SKM-1 treated with dmso at 0.1 percent for 144 hours (cell line): ENCODE data around the gene AUTS2.

ENCODE experiments used
- DNase-seq: peaks from one replicate; lab custom pipeline; 2025; ENCODE audit not compliant: unreplicated experiment; lab: John Stamatoyannopoulos, UW

Gene AUTS2

GRCh38 chr7:69714886-69715576 is 116.8 kb downstream of the AUTS2 start:
- DNase-seq, result no peak

- no peak for DNase-seq
These were observed 118.9 kb downstream of the AUTS2 start for GRCh38 chr7:69717221-69717620.

DNA sequence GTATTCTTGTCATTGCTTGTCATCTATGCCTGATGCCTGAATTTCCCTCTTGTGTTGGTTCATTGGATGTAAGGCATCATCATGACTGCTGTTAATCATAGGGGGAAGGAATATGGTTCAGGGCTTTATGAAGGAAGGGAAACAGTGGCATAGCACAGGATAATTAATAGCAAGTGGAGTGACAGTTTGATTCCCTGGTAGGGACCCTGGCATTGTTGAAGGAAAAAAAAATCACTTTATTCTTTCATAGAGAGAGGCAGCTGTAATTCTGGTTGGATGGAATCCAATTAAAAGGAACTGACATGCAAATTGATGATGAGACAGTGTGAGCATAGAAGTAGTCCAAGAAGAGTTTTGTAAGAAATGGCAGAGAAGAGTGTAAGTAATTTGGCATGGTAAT is 121.4 kb downstream of the AUTS2 start:
- DNase-seq, result no peak

DNA sequence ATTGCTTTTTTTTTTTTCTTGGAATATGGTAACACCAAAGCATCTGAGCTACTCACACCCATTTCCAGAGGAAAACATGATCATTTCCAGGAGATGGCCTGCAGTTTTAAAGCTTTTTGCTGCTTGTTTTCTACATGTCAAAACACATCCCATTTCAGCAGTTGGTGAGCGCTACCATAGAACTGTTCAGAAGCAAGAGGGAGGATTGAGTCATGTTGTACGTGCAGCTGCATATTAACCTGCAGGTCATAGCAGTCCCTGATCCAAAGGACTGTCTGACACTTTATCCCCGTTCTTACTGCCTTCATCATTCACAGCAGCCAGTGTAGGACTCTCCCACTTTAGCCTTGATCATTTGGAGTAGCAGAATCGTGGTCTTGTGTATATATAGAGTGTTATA is 124.6 kb downstream of the AUTS2 start:
- no peak for DNase-seq

DNA sequence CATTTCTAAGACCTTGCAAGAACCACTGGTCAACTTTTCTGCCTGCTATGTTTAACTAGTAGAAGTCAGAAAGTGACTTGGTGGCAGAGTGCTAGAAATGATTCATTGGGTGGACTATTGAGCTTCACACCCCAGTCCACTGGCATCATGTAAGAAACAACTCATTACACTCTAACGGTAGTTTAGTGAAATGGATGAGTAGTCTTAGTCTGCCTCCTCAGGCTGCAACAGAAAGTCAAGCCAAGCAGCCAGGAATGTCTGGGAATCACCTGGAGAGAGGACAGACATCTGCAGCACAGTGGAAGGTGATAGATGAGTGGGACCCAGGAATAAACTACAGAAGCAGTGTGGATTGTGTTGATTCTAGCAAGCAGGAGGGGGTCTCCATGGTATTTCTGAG is 125.4 kb downstream of the AUTS2 start:
- no peak for DNase-seq

DNA sequence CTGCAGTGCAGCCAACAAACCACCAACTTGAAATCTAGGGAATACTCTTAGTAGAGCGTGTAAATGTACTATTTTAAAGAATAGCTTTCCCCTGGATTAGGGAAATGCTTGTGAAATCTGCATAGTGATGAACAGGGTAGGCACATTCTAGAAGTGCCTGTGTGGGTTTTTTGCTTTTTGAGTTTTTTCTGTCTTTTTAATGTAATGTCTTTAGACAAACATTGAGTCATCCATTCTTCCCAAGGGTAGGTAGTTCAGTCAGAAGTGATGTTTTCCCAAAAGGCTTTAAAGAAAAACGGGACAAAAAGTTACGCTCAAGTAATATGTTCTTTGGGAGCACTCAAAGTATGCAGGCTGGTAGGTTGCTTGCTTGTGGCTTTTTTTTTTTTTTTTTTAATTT is 130.0 kb downstream of the AUTS2 start:
- DNase-seq, result no peak

GRCh38 chr7:69732203-69732602 is 133.9 kb downstream of the AUTS2 start:
- DNase-seq, result no peak

- no peak for DNase-seq
These were observed 137.3 kb downstream of the AUTS2 start for GRCh38 chr7:69735582-69735981.

- DNase-seq, result no peak
These were observed 138.0 kb downstream of the AUTS2 start for GRCh38 chr7:69736126-69736810.

DNA sequence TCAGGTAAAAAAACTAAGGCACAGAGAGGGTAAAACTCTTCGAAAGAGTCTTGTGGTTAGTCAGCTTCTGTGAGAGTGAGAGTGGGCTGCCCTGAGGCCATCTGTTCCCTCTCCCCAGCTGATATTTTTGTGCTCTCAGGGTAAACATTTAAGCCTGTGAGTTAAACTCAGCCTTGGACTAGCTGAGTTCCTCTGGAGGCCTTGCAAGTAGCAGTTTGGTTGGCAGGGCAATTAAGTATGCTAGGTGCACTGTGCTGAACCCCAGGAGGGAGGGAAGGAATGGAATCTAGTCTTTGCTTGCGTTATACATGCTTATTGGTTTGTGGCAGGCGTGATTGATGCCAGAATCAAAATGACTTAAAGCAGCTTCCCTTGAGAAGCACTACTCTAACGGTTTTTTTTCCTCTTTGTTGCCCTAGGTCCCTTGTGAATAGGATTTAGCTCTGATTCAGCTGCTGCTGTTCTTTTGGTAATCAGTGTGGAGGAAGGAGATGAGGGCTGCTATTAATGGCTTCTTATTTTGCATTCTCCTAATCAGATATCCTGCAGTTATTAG is 140.2 kb downstream of the AUTS2 start:
- DNase-seq, result no peak

GRCh38 chr7:69739190-69739589 is 140.9 kb downstream of the AUTS2 start:
- DNase-seq, result no peak

DNA sequence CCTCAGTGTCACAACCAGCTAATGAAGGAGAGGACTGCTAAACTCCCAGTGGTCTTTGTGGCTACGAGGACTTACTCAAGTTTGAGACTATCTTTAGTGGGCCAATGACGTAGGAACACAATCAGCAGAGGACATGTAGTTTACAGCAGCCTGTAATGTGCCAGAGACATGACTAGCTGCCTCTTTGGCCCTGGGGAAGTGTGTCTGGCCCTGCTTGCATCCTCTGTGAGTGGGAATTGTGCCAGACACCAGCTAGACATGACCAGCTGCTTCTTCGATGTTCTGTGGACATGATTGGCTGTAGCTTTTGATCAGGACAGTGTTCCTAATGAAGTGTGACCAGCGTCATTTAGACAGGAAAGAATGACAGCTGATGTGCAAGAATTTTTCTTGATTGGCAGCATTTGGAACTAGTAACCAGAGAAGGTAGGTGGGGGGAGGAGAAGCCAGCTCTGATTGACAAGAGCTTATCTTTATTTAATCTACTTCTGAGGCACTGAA is 141.7 kb downstream of the AUTS2 start:
- no peak for DNase-seq

GRCh38 chr7:69742237-69742636 is 144.0 kb downstream of the AUTS2 start:
- no peak for DNase-seq

DNA sequence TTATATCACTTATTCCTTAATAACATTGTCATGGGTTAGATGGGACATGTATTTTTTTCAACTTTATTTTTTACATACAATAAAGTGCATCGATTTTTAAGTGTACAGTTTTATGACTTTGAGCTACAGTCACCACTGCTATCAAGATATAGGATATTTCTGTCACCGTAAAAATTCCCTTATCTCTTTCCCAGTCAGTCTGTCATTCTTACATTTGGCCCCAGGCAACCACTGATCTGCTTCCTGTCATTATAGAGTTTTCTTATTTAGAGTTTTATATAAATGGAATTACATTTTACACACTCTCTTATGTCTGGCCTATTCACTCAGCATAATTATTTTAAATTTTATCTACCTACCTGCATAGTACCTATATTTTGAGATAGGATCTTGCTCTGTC is 145.2 kb downstream of the AUTS2 start:
- DNase-seq, result no peak

DNA sequence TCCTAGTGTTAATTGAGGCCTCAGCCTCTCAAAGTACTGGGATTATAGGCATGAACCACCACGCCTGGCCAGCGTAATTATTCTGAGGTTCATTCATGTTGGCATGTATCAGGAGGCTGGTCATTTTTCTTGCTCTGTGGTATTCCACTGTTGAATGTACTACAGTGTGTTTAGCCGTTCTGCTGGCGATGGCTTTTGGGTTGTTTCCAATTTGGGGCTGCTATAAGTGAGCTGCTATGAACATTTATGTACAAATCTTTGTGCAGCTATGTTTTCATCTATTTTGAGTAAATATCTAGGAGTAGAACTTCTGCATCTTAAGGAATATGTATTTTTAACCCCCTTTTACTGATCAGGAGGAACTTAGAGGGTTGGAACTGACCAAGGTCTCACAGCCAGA is 145.8 kb downstream of the AUTS2 start:
- no peak for DNase-seq

GRCh38 chr7:69746383-69746782 is 148.1 kb downstream of the AUTS2 start:
- no peak for DNase-seq

GRCh38 chr7:69747144-69747543 is 148.9 kb downstream of the AUTS2 start:
- no peak for DNase-seq

GRCh38 chr7:69748530-69748929 is 150.3 kb downstream of the AUTS2 start:
- no peak for DNase-seq

- DNase-seq, result no peak
These were observed 151.2 kb downstream of the AUTS2 start for GRCh38 chr7:69749372-69749979.

- no peak for DNase-seq
These were observed 151.7 kb downstream of the AUTS2 start for GRCh38 chr7:69749994-69750393.

- DNase-seq, result no peak
These were observed 152.8 kb downstream of the AUTS2 start for GRCh38 chr7:69751026-69751425.

DNA sequence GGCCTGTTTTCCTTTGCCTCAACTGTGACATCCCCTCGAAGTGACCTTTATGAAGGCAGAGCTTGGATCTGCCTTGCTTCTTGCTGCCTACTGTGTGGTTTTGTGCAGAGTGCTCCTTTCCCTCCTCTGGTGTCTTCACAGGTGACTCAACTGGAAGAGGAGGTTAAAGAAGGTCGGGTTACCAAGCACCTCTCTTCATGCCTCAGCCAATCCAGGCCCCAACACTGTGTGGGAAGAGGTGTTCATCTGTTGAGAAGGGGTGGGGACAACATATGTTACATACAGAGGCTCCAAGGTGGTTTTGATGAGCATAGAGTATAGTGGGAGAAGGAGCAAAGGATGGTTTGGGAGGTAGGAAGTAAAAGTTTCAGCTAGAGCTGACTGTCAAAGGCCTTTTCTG is 155.7 kb downstream of the AUTS2 start:
- DNase-seq, result no peak
